Pulmonary artery endothelial cell (primary cell): ENCODE results near the gene PEPD. TPM values are rescaled to one million over a fixed set of nuclear protein-coding genes. Genes with fewer than 3 reads are reported as not detected.

Experiments
- DNase-seq: peaks from one replicate; pipeline ENCODE4 v3.0.0-alpha.2; 2011; ENCODE audit warnings: low read depth, low spot score
- total RNA-seq: library from RNA; depleted of rRNA; stranded (reverse); fragments of >200 nt; gene quantifications from 2 replicates; pipeline ENCODE4 v1.2.3, GENCODE V29; 2014

Gene PEPD
- total RNA-seq, 1 donor from 2014 or later, result 56.1 TPM

DNA sequence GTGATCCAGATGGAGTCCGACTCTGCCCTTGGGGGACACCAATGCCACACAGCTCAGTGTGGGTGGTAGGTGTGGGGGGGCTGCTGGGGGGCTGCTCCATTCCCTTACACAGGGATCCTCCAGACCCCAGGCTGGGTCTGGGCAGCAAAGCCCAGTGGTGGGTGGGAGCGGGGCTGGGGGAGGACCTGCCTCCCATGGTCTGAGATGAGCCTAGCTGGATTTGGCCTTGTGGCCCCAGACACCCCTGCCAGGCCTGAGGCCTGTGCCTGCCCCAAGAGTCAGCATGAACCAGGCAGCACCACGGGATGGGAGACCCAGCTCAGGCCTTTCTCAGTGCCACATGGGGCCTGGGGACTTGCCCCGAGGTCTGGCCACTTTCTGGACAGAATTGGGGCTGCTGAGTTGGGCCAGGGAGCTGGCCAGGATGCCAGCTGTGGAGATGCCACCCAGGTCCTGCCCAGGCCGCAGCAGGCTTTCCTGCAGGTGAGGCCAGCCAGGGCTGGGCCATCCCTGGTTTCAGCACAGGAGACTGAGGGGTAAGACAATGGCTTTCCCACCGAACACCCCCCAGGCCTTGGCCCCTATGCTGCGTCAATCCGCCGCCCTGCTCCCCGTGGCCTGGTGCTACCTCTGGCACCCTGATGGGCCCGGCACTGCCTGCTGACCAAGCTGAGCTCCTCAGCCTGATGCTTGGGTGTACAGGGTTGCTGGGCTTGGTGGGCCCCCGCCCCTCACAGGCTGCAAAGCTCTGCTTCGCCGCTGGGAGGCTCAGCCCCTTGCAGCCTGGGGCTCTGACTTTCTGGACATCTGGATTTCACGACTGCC, 123.8 kb downstream of the PEPD start:
- no peak for DNase-seq

DNA sequence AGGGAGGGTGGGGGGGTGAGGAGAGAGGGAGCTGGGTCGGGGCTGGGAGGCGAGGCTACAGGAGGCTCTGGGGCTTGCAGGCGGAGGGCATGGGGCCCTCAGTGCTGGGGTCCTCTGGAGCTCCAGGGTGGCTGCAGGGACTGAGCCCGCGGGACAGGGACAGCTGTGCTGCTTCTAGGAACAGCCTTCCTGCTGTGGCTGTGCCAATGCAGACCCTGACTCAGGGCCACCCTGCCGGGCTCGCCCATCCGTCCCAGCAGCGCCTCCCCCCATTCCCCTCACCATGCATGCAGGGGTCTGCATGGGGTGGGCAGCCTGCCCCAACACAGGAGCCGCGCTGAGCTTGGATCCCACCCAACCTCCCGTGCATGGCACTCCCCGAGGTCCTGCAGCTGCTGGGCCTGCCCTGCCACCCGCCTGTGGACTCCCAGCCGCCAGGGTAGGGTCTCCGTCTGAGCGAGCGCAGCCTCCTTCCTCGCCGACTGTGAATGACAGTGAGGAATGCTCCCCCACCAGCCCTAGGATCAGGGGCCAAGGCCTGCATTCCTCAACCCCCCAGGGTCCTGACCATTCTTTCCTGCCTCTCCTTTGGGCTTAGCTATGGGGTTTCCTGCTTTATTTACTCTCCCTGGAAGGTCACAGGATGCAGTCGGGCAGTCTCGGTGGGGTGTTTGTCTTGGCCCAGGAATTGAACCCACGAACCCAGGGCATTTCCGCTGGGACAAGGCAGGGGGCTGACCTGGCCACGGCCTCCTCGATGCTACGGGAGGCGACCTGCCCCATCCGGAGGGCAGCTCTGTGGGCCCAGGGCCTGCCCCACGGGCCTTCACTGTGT, 124.7 kb downstream of the PEPD start:
- DNase-seq, result no peak

DNA sequence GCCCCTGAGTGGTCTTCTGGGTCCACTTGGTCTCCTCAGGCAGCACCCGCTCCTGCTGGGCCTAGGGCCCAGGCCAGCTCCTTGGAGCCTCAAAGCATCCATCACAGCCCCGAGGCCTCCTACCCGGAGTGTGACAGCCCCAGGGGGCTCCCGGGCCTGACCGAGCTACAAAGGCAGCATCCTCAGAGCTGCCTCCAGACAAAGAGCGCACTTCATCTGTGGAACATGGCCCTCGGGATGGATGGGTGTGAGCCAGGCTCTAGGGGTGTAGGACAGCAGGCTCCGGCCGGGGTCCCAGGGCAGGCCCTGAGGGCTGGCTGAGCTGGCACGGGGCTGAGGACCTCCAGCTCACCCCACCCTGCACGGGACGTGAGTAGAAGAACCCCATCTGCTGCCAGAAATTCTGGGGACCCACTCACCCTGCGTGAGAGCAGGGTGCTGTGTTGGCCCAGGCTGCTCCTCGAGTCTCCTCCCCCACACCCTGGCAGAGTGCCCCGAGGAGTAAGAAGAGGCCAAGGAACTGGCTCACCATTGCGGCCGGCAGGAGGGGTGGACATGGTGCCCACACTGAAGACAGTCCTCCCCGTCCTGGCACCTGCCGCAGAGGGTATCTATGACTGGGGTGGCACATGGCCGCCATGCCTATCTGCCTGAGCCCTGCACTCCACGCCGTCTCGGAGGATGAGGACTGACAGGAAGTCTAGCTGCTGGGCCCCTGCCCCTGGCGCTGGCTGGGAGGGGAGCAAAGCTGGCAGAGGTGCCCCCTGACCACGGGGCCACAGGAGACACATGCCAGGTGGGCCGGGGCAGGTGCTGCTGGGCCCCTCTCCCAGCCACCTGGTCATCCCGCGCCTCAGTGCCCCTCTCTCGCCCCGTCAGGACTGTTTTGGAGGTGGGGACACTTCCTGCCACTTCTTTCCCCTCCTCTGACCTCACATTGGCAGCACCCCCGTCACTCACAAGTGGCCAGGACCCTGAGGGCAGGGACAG, 125.7 kb downstream of the PEPD start:
- no peak for DNase-seq

DNA sequence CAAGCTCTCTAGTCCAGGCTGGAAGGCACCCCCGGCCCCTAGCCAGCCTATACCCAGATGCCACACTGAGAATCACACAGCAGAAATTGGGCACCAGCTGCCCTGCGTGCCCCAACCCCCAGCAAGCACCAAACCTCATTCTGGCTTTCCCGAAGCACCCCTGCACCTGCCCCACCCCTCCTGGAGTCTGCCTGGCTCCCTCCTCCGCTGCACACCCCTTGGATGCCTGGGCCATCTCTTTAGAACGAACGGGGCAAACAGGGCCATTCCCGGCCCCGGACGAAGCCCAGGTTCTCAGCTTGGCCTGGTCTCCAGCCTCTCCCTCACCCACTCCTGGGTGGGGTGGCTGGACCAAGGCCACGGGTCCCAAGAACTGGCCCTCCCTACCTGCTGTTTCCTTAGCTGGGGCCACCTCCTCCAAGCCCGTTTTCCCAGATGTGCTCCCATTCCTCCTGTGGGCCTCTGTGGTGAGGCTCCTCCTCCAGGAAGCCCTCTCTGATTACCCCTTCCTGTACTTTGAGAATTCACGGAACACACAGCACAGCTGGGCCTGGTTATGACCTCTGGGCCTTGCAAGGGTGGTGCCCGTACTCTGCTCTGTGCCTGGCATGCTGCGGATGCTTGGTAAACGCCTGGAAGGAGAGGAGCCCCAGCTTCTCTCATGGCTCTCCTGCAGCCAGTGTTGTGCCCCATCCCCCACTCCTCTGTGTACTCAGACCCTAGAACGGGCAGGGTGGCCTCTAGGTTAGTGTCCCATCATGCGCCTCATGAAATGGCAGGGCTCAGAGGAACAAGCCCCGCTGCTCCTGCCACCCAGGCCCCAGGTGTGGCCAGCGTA, 126.6 kb downstream of the PEPD start:
- no peak for DNase-seq

DNA sequence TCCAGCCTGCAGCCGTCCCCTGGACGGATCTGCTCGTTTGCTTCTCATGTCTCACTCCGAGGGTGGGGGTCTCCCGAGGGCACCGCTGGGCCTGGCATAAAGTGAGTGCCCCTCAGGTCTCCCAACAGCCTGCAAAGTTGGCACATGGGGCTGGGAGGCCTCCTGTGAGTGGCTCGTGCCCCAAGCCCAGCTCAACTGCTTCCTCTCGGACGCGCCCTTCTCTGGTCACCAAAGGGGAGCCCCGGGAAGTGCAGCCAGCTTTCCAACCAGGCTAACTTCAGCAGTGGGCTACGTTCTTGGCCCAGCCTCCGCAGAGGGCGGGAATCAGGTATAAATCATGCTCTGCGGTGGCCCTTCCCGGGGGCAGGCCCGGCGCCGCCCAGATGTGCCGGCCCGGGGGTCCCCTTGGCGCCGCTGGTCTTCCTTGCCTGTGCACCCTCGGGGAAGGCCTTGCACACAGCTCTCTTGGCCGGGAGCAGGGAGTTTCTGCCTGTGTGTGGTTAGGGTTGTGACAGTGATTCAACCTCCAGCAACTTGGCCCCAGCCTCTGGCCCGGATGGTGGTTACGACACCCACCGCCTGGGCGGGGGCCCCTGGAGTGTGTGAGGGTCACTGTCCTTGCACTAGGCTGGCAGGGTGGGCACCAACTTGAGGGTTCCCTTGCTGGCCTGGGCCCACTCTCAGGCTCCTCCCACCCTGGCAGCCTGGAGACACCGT, 127.4 kb downstream of the PEPD start:
- no peak for DNase-seq

DNA sequence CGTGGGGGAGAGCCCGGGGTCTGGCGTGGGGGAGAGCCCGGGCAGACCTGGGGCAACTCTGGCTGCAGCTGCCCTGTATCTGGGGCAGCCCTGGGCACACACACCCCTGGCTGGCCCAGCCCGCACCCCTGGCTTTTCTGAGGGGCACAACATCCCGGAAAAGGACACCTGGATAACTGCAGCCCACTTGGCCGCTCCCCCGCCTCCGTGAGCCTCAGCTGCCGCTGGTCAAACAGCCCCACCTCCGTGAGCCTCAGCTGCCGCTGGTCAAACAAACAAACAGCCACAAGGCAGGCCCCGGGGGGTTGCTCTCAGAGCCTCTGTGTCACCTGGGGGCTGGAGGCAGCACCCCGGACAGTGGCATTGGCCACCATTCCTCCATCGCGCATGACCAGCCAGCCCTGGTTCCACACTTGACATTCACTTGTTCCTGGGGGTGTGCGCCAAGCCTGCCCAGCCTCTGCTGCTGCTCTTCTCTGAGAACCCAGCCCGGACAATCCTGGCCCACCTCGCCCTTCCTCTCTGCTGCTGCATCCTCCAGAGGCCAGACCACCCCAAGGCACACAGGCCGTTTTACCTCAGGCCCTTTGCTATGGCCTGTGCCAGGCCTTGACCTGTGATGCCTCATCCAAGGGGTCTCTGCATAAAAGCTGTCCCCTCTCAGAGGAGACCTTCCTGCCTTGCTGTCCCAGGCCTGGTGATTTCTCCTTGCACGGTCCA, 128.1 kb downstream of the PEPD start:
- DNase-seq, result no peak

DNA sequence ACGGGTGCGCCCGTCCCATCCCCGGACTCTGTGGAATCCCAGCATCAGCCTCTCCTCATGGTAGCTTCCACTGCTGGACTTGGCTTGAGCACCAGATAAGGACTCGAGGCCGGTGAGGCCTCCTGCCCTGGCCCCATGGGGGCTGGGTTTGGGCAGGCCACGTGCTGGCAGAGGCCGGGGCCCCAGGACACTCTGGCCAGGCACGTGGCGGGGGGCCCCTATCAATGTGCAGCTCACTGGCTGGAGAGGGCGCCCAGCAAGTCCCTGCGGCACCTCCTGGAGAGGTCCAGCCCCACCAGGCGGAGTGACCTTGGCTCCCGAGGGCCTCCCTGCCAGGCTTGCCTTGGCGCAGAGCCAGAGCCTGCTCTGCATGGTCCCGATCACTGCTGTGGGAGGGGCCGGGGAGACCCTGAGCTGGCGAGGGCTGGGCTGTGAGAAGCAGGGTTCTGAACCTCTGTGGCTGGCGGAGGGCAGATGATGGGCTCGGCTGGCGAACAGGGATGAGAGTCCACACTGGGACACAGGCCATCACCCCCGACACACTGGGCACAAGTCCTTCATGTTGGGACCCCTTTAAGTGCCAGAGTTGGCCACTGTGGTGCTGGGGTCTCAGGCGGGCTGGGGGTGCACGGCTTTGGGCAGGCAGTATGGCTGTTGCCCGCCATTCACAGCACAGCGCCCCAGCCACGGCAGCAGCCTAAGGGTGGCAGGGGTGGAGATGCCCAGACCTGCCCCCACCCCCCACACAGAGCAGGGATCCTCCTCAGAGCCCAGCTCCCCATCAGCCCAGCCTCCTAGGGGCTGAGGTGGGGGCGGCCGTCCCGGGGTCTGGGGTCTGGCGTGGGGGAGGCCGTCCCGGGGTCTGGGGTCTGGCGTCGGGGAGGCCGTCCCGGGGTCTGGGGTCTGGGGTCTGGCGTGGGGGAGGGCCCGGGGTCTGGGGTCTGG, 129.0 kb downstream of the PEPD start:
- no peak for DNase-seq

DNA sequence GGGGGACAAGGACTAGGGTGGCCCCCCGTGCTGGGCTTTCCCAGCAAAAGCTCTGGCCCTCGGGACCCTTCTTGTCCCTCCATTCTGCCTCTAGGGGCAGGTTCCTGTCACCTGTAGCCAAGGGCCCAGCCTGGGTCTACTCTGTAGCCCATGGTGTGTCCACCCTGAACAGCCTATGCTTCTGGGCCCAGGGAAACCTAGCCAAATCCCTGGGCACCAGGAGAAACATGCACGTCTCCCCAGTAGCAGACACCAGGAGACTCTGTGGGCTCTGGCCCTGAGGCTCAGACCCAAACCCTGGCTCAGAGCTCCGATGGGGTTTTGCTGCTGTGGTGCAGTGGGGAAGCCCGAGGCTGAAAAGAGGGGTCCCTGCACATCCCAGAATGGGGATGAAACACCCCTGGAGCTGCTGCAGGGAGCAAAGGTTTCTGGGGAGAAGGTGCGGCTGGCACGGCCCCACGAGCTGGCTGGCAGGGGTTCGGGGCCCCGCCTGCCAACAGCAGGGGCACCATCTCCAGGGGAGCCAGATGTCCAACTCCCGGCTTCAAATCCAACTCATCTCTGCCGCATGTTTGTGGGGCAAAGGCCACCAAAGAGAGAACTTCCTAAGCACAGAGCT, 129.9 kb downstream of the PEPD start:
- no peak for DNase-seq

DNA sequence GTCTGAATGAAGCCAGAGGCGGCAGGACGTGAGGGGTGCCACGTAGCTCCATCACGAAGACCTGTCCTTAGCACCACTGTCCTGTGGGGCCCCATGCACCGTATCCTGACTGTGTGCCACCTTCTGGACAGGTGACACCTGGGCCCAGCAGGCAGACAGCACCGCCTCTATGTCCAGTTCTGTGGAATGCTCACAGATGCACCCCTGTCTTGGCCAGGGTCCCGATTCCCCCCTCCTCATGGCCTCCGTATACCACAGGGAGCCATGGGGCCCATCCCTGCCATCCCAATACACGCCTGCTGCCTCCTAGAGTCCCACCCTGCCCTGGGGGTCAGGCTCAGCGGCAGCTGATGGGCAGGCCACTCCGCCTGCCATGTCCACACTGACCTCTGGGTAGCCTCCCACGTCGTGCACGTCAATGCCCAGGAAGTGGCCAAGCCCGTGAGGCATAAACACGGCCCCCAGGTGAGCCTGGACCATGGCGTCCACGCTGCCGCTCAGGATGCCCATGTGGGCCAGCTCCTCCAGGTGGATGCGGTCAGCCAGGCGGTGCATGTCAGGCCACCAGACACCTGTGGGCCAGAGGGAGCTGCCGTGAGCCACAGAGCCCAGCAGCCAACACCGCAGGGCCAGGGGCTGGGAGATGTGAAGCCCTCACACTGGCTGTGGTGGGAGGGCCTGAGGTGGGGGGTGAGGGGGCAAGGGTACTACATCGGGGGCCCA, 130.5 kb downstream of the PEPD start:
- DNase-seq, result no peak

DNA sequence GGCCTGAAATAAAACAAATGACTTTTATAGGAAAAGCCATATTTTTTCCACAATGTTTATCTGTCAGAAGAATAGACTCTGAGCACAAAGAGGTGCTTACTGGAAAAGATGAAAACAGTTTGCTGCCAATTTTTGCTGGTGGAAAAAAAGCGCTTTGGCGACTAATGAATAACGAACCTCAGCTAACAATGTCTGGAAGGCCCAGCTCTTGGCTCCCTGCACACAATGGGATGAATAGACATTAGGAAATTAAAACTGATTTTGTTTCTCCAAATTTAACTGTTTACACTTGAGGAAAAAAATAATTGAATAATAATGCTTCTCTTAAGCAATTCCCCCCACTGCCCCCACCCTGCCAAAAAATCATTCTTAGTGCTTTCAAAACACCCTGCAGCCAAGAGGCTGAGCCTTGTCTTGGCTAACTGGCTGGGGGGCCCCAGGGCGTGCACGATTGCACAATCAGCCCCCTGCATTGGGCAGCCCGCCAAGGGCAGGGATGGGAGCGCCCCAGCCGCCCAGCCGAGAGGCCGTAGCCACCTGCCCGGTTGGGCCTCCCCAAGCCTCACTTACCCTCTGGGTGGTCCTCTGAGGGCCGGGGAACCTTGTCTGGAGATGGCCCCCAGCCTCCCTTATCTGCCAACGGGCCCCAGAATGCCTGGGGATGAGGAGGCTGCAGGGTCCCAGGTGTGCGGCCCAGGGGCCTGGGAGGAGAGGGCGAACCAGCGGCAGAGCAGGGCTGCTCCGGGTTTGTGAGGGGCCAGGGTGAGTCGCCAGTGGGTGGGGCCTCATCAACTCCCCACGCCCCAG, 131.3 kb downstream of the PEPD start:
- DNase-seq, result no peak

DNA sequence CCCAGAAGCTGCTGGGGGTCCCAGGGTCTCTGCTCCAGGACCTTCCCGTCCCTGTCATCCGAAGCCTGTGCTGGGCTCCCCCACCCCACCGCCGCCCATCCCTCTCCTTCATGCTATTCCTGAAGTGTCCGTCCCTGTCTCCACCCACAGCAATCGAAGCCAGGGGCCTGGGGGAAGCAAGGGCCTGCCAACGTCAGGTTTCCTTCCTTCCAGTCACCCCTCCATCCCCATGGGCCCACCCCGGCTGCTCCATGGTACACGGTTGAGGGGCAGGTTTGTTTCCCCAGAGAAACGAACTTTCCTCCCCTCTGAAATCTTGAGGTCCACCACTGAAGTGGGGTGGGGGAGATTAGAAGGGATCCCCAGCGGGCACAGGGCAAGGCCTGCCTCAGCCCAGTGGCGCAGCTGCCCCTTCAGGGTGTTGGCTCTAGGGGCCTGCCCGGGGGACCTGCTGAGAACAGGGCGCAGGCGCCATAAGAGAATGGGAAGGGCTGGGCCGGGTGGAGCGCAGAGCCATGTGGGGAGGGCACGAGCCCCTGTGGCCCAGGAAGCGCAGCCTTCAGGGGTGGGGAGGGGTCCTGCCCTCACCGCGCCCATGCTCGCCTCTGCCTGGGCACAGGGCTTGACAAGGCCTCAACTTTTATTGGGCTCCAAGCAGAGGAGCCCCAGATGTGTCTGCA, 132.0 kb downstream of the PEPD start:
- no peak for DNase-seq

DNA sequence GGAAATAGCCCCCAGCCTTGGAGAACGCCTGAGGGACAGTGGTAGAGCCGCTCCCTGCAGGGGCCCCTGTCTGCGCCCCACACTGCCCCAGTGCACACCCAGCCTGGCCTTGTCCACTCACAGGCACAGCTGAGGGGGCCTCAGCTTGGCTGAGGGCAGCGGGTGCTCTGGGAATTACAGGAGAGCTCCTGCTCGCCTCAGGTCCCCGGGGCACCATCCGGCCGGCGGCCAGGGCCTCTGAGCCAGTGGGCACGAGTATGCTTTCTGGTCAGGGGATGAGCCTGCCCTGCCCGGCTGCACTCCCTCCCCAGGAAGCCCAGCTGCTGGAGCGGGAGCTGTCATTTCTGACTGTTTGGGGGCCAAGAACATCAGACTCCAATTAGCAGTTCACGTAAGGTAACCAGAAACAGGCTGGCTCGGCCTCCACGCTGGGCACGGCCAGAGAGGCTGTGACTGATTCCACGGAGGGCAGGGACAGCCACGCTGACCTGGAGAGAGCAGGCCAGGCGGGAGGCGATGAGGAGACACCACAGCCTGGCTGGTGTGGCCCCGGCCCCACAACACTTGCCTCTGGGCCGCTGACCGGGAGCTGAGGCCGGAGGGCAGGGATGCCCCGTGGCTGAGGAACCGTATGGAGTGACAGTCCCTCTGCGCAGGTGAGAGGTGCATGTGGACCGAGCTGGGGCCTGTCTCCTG, 132.7 kb downstream of the PEPD start:
- DNase-seq, result no peak

DNA sequence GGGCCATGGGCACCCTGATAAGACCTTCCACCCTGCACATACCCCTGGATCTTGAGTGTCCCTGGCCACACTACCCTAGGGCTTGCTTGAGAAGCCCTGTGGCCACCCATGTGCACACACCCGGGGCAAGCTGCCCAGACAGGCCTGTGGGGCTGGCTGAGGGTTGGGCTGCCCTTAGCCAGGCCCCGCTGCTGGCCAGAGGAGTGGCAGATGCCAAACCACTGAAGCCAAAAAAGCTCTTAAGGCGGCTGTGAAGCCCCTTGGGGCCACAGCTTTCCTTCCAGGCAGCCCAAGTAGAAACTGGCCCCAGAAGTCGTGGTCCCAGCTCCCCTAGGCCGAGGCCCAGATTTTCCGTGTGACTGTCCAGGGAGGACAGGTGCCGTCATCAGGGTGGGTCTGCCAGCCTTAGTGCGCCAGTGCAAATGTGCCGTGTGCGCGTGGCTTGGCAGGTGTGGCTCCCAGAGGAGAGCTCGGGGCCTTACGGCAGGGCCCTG, 133.3 kb downstream of the PEPD start:
- no peak for DNase-seq

DNA sequence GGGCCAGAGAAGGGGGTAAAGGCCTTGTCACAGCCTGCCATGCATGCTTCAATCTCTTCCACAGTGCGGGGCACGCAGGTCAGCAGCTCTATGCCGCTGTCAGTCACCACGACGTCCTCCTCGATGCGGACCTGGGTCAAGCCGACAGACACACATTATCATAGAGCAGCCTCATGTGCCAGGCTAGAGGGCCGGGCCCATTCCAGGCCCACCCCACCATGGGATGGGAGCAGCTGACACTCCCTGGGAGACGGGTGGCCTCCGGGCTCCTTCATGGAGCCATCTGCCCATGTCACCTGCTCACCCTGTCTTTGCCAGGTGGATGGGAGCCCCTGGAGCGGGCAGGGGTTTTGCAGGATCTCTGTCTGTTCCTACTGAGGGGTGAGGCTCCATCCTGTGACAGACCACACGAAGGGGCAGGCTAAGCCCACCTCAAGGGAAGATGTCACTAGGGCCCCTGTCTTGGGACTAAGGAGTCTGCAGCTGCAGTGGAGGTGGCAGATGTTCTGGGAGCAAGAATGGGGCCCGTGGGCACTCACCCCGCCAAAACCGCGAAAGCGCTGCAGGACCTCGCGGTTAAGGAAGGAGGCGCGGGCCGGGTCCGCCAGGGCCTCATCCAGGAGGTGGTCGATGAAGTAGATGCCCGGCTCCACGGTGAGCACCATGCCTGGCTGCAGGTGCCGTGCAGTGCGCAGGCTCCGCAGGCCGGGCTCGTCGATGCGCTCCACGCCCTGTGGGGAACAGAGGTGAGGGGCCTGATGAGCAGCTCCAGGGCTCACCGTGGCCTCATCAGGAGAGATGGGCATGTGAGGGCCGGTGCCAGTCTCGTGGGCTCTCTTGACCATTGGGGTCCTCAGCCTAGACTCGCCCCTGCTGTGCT, 134.0 kb downstream of the PEPD start:
- no peak for DNase-seq
